Sigmoid colon (tissue), 7 donors: ENCODE results near the gene LRRC56. TPM values are rescaled to one million over a fixed set of nuclear protein-coding genes. Genes with fewer than 3 reads are reported as not detected.

ENCODE experiments used
- DNase-seq: peaks from one replicate; pipeline ENCODE4 v3.0.0-alpha.2; 2019
- H3K27ac ChIP-seq, 4 donors: fragments of 200-600 bp; sonication (generic); one replicate each; pipeline ENCODE4 v1.5.1; 2016 to 2019; ENCODE audit warnings: mild to moderate bottlenecking in 1 of 4
- H3K27me3 ChIP-seq, 3 donors: fragments of 200-600 bp; sonication (generic); one replicate each; pipeline ENCODE4 v1.5.1; 2019; ENCODE audit warnings: mild to moderate bottlenecking in 1 of 3
- H3K36me3 ChIP-seq, 4 donors: fragments of 200-600 bp; sonication (generic); one replicate each; pipeline ENCODE4 v1.5.1; 2016 to 2019
- H3K4me1 ChIP-seq, 4 donors: fragments of 200-600 bp; sonication (generic); one replicate each; pipeline ENCODE4 v1.5.1; 2017 to 2019
- H3K4me3 ChIP-seq, 4 donors: fragments of 200-600 bp; sonication (generic); one replicate each; pipeline ENCODE4 v1.5.1; 2017 to 2019; ENCODE audit warnings: mild to moderate bottlenecking in 2 of 4, moderate library complexity in 1 of 4
- H3K9me3 ChIP-seq, 4 donors: fragments of 200-600 bp in 3 of 4; sonication (generic) in 3 of 4; one replicate each; pipeline versions ENCODE4 v1.5.1 to v1.6.1; 2013 to 2019
- CTCF ChIP-seq, 4 experiments: fragments of 450-650 bp in 3 of 4; fragments of 200-600 bp in 1 of 4; IDR thresholded peaks; one replicate each; pipeline ENCODE4 v1.5.1; 2016 to 2019; ENCODE audit warnings: antibody characterized with exemption in 4 of 4, mild to moderate bottlenecking in 3 of 4, moderate library complexity in 2 of 4
- EP300 ChIP-seq, 4 donors: sonication (generic); formaldehyde crosslinking; IDR thresholded peaks; one replicate each; pipeline ENCODE4 v1.6.1; 2017; ENCODE audit warnings: antibody characterized with exemption in 4 of 4
- POLR2A ChIP-seq, 2 donors: fragments of 450-650 bp; IDR thresholded peaks; one replicate each; pipeline ENCODE4 v1.6.1; 2016; ENCODE audit warnings: antibody characterized with exemption in 2 of 2, mild to moderate bottlenecking in 2 of 2, moderate library complexity in 2 of 2
- POLR2AphosphoS5 ChIP-seq, 4 donors: sonication (generic); formaldehyde crosslinking; IDR thresholded peaks; one replicate each; pipeline ENCODE4 v1.6.1; 2017; ENCODE audit warnings: antibody characterized with exemption in 4 of 4
- WGBS, 2 donors: extraction: QIAGEN DNeasy Blood & Tissue Kit; methylation state at CpG; one replicate each; pipeline ENCODE4 v1.1.7; 2013; 5-methylcytosine and 5-hydroxymethylcytosine counted together
- intact Hi-C: fragments of 100-400 bp; cut with DNase I; formaldehyde crosslinking; loops from one replicate; pipeline ENCODE4 v1.15.1; 2023
- polyA plus RNA-seq, 3 donors: library from polyadenylated mRNA; stranded (reverse); fragments of 200-250 nt; gene quantifications; one replicate each; pipeline ENCODE4 v1.2.3, GENCODE V29; 2013
- total RNA-seq, 4 donors: library from RNA; depleted of rRNA; stranded (reverse); fragments of >200 nt; gene quantifications; one replicate each; pipeline ENCODE4 v1.1.0, GENCODE V29; 2016
- donor health status: healthy with polysubstance abuse.
- donor health status: Bipolar disorder and iron deficiency.
- donor health status: healthy.

LRRC56 gene
- total and polyA plus RNA-seq, 7 donors, result 0.14 to 5.9 (median 4.1) TPM; not detected in 3

GRCh38 chr11:541433-541885 lies 4.1 kb downstream of the LRRC56 start:
- no peak for TF ChIP-seq EP300 (IDR thresholded peaks at IDR 0.05)
- TF ChIP-seq POLR2A (IDR thresholded peaks at IDR 0.05), result no peak
- no peak for TF ChIP-seq CTCF (IDR thresholded peaks at IDR 0.05)
- TF ChIP-seq POLR2AphosphoS5 (IDR thresholded peaks at IDR 0.05), result no peak
- 57 to 92% methylated on average over 20 of the region's 20 CpGs for WGBS, 2 donors
- Histone ChIP-seq H3K27ac (no peak overlapping the region), H3K36me3 (no peaks in the 10 kb centered on the region), H3K9me3 (no peaks in the 10 kb centered on the region), H3K4me3 (no peak overlapping the region), H3K4me1 (peaks cover 0 to 15% (median 13%) of the 10 kb centered on the region in 4 donors), H3K27me3 (peaks cover 18 to 46% (median 21%) of the 10 kb centered on the region in 3 donors)
- intact Hi-C loops, result no loop called here
- DNase-seq, result no peak

GRCh38 chr11:544817-545166 lies 7.5 kb downstream of the LRRC56 start:
- no peaks in the 10 kb centered on the region for H3K9me3 ChIP-seq
- H3K27me3 ChIP-seq, result peaks cover 0 to 20% (median 5%) of the 10 kb centered on the region in 3 donors
- H3K36me3 ChIP-seq, result no peaks in the 10 kb centered on the region
- no peak overlapping the region for H3K27ac ChIP-seq
- no peaks in the 10 kb centered on the region for H3K4me1 ChIP-seq
- no peak for DNase-seq
- intact Hi-C loops, result no loop called here
- H3K4me3 ChIP-seq, result no peak overlapping the region
- WGBS, 2 donors, result 82 to 87% methylated on average over 5 of the region's 5 CpGs
- no peak for TF ChIP-seq EP300 (IDR thresholded peaks at IDR 0.05)
- TF ChIP-seq POLR2AphosphoS5 (IDR thresholded peaks at IDR 0.05), result no peak
- TF ChIP-seq POLR2A (IDR thresholded peaks at IDR 0.05), result no peak
- no peak for TF ChIP-seq CTCF (IDR thresholded peaks at IDR 0.05)

GRCh38 chr11:545171-545570 lies 7.8 kb downstream of the LRRC56 start:
- no peaks in the 10 kb centered on the region for H3K4me1 ChIP-seq
- intact Hi-C loops, result no loop called here
- 88 to 92% methylated on average over 11 of the region's 11 CpGs for WGBS, 2 donors
- peaks cover 0 to 17% (median 3%) of the 10 kb centered on the region in 3 donors for H3K27me3 ChIP-seq
- no peaks in the 10 kb centered on the region for H3K9me3 ChIP-seq
- TF ChIP-seq EP300 (IDR thresholded peaks at IDR 0.05) (no peak), CTCF (IDR thresholded peaks at IDR 0.05) (no peak), POLR2AphosphoS5 (IDR thresholded peaks at IDR 0.05) (no peak), POLR2A (IDR thresholded peaks at IDR 0.05) (no peak)
- H3K27ac ChIP-seq, result no peak overlapping the region
- H3K36me3 ChIP-seq, result no peaks in the 10 kb centered on the region
- DNase-seq, result no peak
- no peak overlapping the region for H3K4me3 ChIP-seq

GRCh38 chr11:548700-549603 lies 11.6 kb downstream of the LRRC56 start:
- TF ChIP-seq EP300 (IDR thresholded peaks at IDR 0.05), result no peak
- TF ChIP-seq CTCF (IDR thresholded peaks at IDR 0.05), result no peak
- no peak for TF ChIP-seq POLR2A (IDR thresholded peaks at IDR 0.05)
- TF ChIP-seq POLR2AphosphoS5 (IDR thresholded peaks at IDR 0.05), result no peak
- H3K27ac ChIP-seq, result no peak overlapping the region
- H3K27me3 ChIP-seq, result peaks cover 12 to 43% (median 36%) of the 10 kb centered on the region in 3 donors
- H3K4me1 ChIP-seq, result no peaks in the 10 kb centered on the region
- intact Hi-C loops, result no loop called here
- no peaks in the 10 kb centered on the region for H3K36me3 ChIP-seq
- WGBS, 2 donors, result 86 to 91% methylated on average over 32 of the region's 32 CpGs
- no peaks in the 10 kb centered on the region for H3K9me3 ChIP-seq
- H3K4me3 ChIP-seq, result no peak overlapping the region
- no peak for DNase-seq
